GM23338 (cell line): ENCODE measurements around the gene SLC24A4. TPM values are rescaled to one million over a fixed set of nuclear protein-coding genes. Genes with fewer than 3 reads are reported as not detected.
A peak's percentile ranks its signal among the peaks of the same experiment; 100 is the strongest.

Experiments
- ATAC-seq: fragments of 200-7000 bp; cut with Tn5 transposase; 3 replicates; pipeline ENCODE4 v1.9.1; 2020
- DNase-seq: peaks from one replicate; pipeline ENCODE4 v3.0.0-alpha.2; 2015; ENCODE audit warnings: low spot score
- H2AFZ ChIP-seq: fragments of 200-600 bp; sonication (generic); 2 replicates; pipeline ENCODE4 v1.8.0; 2016; ENCODE audit warnings: antibody characterized with exemption, mild to moderate bottlenecking, moderate library complexity
- H3F3A ChIP-seq: fragments of 200-600 bp; sonication (generic); replicated peaks from 2 replicates; pipeline ENCODE4 v1.8.0; 2017; ENCODE audit warnings: antibody characterized with exemption, mixed run types, low read depth
- H3K27ac ChIP-seq: fragments of 200-600 bp; sonication (generic); 2 replicates; pipeline ENCODE4 v1.6.1; 2016; ENCODE audit warnings: low read depth
- H3K27me3 ChIP-seq: fragments of 200-600 bp; sonication (generic); 2 replicates; pipeline ENCODE4 v1.8.0; 2016; ENCODE audit warnings: mild to moderate bottlenecking, mixed run types, moderate library complexity; ENCODE audit not compliant: insufficient read depth
- H3K36me3 ChIP-seq: fragments of 200-600 bp; sonication (generic); 2 replicates; pipeline ENCODE4 v1.8.0; 2016; ENCODE audit warnings: mild to moderate bottlenecking; ENCODE audit not compliant: insufficient read depth
- H3K4me1 ChIP-seq: fragments of 200-600 bp; sonication (generic); 2 replicates; pipeline ENCODE4 v1.8.0; 2016; ENCODE audit warnings: mild to moderate bottlenecking, moderate library complexity; ENCODE audit not compliant: insufficient read depth
- H3K4me2 ChIP-seq: fragments of 200-600 bp; sonication (generic); 2 replicates; pipeline ENCODE4 v1.7.1; 2017; ENCODE audit warnings: mixed run types
- H3K4me3 ChIP-seq: fragments of 200-600 bp; sonication (generic); 2 replicates; pipeline ENCODE4 v1.6.1; 2016; ENCODE audit warnings: mixed run types
- H3K79me2 ChIP-seq: fragments of 200-600 bp; sonication (generic); replicated peaks from 2 replicates; pipeline ENCODE4 v1.8.0; 2017; ENCODE audit warnings: mild to moderate bottlenecking; ENCODE audit not compliant: insufficient read depth
- H3K9me2 ChIP-seq: fragments of 200-600 bp; sonication (generic); 2 replicates; pipeline ENCODE4 v1.8.0; 2017; ENCODE audit not compliant: insufficient read depth
- H4K20me1 ChIP-seq: fragments of 200-600 bp; sonication (generic); replicated peaks from 2 replicates; pipeline ENCODE4 v1.8.0; 2017; ENCODE audit warnings: mild to moderate bottlenecking; ENCODE audit not compliant: insufficient read depth
- H3K27ac Mint-ChIP-seq: 2 replicates; pipeline ENCODE4 v1.8.0; 2020; ENCODE audit warnings: inconsistent platforms, mild to moderate bottlenecking, moderate library complexity, mixed read lengths
- H3K27me3 Mint-ChIP-seq: 3 replicates; pipeline ENCODE4 v1.8.0; 2022; ENCODE audit warnings: low read depth, mild to moderate bottlenecking, moderate library complexity, mixed read lengths, inconsistent platforms; ENCODE audit not compliant: insufficient read depth, poor library complexity
- H3K36me3 Mint-ChIP-seq: 3 replicates; pipeline ENCODE4 v1.8.0; 2021; ENCODE audit warnings: low read depth, mild to moderate bottlenecking, inconsistent platforms, moderate library complexity, mixed read lengths
- H3K4me1 Mint-ChIP-seq: 3 replicates; pipeline ENCODE4 v1.8.0; 2020; ENCODE audit warnings: mild to moderate bottlenecking, inconsistent platforms, mixed read lengths
- H3K4me3 Mint-ChIP-seq: 3 replicates; pipeline ENCODE4 v1.8.0; 2021; ENCODE audit warnings: moderate library complexity, mild to moderate bottlenecking, inconsistent platforms, mixed read lengths
- H3K9me3 Mint-ChIP-seq: 3 replicates; pipeline ENCODE4 v1.8.0; 2020; ENCODE audit warnings: moderate library complexity, mild to moderate bottlenecking, inconsistent platforms, mixed read lengths
- CREB1 ChIP-seq: fragments of 250-450 bp; sonication (Bioruptor Pico); IDR thresholded peaks from 2 replicates; pipeline ENCODE4 v1.5.0; 2020; ENCODE audit warnings: low read depth, mild to moderate bottlenecking, moderate library complexity
- EZH2 ChIP-seq: fragments of 200-600 bp; sonication (generic); IDR thresholded peaks from one replicate; pipeline ENCODE4 v1.8.0; 2017; ENCODE audit warnings: antibody characterized with exemption, mild to moderate bottlenecking, low read depth; ENCODE audit not compliant: unreplicated experiment
- EZH2phosphoT487 ChIP-seq: fragments of 200-600 bp; sonication (generic); IDR thresholded peaks from one replicate; pipeline ENCODE4 v1.8.1; 2018; ENCODE audit warnings: antibody characterized with exemption; ENCODE audit not compliant: unreplicated experiment
- JUNB ChIP-seq: IDR thresholded peaks from one replicate; pipeline ENCODE4 v1.6.1; 2016; ENCODE audit warnings: antibody characterized with exemption; ENCODE audit not compliant: unreplicated experiment
- NANOG ChIP-seq: IDR thresholded peaks from 2 replicates; pipeline ENCODE4 v1.6.1; 2016; ENCODE audit warnings: antibody characterized with exemption, borderline replicate concordance
- POLR2AphosphoS5 ChIP-seq: IDR thresholded peaks from 2 replicates; pipeline ENCODE4 v1.6.1; 2016; ENCODE audit warnings: antibody characterized with exemption, low read depth
- STAT1 ChIP-seq: IDR thresholded peaks from one replicate; pipeline ENCODE4 v1.6.1; 2016; ENCODE audit warnings: antibody characterized with exemption; ENCODE audit not compliant: unreplicated experiment
- ZNF114 ChIP-seq: fragments of 250-450 bp; sonication (Bioruptor Pico); IDR thresholded peaks from 2 replicates; pipeline ENCODE4 v1.5.0; 2020; ENCODE audit warnings: mild to moderate bottlenecking, moderate library complexity
- ZNF331 ChIP-seq: fragments of 250-450 bp; sonication (Bioruptor Pico); IDR thresholded peaks from 2 replicates; pipeline ENCODE4 v1.5.0; 2020; ENCODE audit warnings: low read depth, mild to moderate bottlenecking, moderate library complexity
- polyA plus RNA-seq: library from polyadenylated mRNA; unstranded; fragments of >200 nt; fragmentation: Nextera tagmentation; extraction: Ambion mirVana; gene quantifications from 2 replicates; pipeline ENCODE4 v1.2.1, GENCODE V29; 2016
- total RNA-seq: library from RNA; depleted of rRNA; stranded (reverse); fragments of >200 nt; shearing (Covaris generic); gene quantifications from 2 replicates; pipeline ENCODE4 v1.2.3, GENCODE V29; 2014
- TF ChIP-seq, protein P1 (sequence below), 2 experiments: fragments of 200-600 bp in 1 of 2; sonication (generic) in 1 of 2; conservative IDR thresholded peaks; 2 replicates each; pipeline versions ENCODE4 v1.5.1 to v1.6.1; 2016 to 2017; ENCODE audit warnings: antibody characterized with exemption in 2 of 2, low read depth in 2 of 2, mild to moderate bottlenecking in 2 of 2, moderate library complexity in 1 of 2
- TF ChIP-seq, protein P2 (sequence below): IDR thresholded peaks from one replicate; pipeline ENCODE4 v1.6.1; 2018; ENCODE audit warnings: antibody characterized with exemption; ENCODE audit not compliant: unreplicated experiment
- TF ChIP-seq, protein P3 (sequence below): IDR thresholded peaks from 2 replicates; pipeline ENCODE4 v1.6.1; 2016; ENCODE audit warnings: antibody characterized with exemption

The SLC24A4 gene
- total and polyA plus RNA-seq, 2 experiments from 2014 or later = 0.06 to 0.38 TPM

DNA sequence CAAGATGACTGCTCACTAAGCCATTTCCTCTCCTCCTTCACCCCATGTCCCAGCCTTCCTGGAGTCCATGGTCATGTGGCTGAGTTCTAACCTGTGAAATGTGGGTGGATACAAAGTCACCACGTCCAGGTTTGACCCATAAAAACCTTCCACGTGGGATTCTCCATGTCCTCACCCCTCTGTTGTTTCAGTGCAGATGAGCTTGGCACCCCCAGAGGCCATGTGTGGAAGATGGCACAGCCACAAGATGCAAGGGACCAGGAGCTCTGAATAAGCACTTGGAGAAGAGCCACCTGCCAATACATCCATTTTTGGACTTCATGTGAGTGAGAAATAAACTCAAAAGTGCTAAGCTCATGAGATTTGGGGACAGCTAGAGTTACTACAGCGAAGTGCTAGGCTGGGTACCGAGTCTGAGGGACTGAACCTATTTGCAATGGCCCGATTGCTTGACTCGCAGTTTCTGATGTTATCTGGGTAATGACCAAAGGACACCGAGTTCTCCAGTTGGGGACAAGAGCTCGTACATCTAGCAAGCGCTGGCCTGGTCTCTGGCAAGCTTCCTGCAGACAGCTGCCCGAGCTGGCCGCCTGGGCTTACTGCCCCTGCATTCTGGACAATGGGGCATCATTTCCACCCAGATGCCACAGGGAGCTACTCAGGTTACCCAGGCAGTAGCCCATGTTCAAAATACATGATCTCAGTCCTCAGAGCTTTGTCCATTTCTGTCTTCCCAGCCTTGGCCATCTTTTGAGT is 7.7 kb upstream of the SLC24A4 start:
- H3F3A ChIP-seq = no peaks in the 10 kb centered on the region
- H3K36me3 ChIP-seq = no peaks in the 10 kb centered on the region
- H3K4me1 ChIP-seq = no peaks in the 10 kb centered on the region
- Mint-ChIP-seq H3K9me3 (no peaks in the 10 kb centered on the region), H3K27ac (no peak overlapping the region), H3K27me3 (peaks cover 2% of the 10 kb centered on the region), H3K4me1 (no peaks in the 10 kb centered on the region), H3K36me3 (no peaks in the 10 kb centered on the region), H3K4me3 (no peak overlapping the region)
- TF ChIP-seq JUNB (no peak), CREB1 (CRISPR knock-in tag) (no peak), EZH2phosphoT487 (no peak), EZH2 (no peak)
- TF ChIP-seq, protein P1, sequence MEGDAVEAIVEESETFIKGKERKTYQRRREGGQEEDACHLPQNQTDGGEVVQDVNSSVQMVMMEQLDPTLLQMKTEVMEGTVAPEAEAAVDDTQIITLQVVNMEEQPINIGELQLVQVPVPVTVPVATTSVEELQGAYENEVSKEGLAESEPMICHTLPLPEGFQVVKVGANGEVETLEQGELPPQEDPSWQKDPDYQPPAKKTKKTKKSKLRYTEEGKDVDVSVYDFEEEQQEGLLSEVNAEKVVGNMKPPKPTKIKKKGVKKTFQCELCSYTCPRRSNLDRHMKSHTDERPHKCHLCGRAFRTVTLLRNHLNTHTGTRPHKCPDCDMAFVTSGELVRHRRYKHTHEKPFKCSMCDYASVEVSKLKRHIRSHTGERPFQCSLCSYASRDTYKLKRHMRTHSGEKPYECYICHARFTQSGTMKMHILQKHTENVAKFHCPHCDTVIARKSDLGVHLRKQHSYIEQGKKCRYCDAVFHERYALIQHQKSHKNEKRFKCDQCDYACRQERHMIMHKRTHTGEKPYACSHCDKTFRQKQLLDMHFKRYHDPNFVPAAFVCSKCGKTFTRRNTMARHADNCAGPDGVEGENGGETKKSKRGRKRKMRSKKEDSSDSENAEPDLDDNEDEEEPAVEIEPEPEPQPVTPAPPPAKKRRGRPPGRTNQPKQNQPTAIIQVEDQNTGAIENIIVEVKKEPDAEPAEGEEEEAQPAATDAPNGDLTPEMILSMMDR (conservative IDR thresholded peaks at IDR 0.05; ENCODE audit: low read depth in 2 of 2) = peak in 1 of 2 experiments; percentile 8; a peak in 1 of 4 replicates
- H3K9me2 ChIP-seq = peaks cover 5% of the 10 kb centered on the region; the same call in 1 of the 2 replicates
- H3K79me2 ChIP-seq = no peaks in the 10 kb centered on the region
- ATAC-seq (no peak), DNase-seq (no peak)
- no peaks in the 10 kb centered on the region for H4K20me1 ChIP-seq
- no peak overlapping the region for H3K27ac ChIP-seq
- peaks cover 11% of the 10 kb centered on the region for H3K27me3 ChIP-seq
- H3K4me2 ChIP-seq = no peak overlapping the region
- H3K4me3 ChIP-seq = no peak overlapping the region
- 0 out of 2 replicates have a peak overlapping the region, but pooled peaks have one; percentile 7 for H2AFZ ChIP-seq

DNA sequence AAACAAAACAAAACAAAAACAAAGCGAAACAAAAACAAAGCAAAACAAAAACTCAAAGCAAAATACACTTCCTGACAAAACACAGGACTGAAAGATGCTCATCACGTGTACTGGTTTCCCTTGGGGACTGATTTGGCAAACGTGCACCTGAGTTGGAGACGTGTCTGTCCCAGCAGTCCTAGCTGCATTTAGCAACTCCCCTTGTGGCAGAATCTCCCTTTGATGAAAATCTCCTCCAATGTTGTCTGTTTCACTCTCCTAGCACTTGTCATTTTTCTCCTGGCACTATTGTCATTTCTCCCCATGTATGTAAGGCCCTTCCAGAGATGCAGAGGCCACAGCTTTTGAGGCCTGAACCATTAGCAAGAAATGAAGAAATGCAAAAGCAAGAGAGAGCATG is 6.8 kb upstream of the SLC24A4 start:
- Histone ChIP-seq H3K4me2 (no peak overlapping the region), H3K27ac (no peak overlapping the region), H3K4me1 (no peaks in the 10 kb centered on the region), H3K9me2 (peaks cover 4% of the 10 kb centered on the region; the same call in 1 of the 2 replicates), H3F3A (no peaks in the 10 kb centered on the region), H4K20me1 (no peaks in the 10 kb centered on the region), H3K27me3 (peaks cover 21% of the 10 kb centered on the region), H3K79me2 (no peaks in the 10 kb centered on the region), H2AFZ (no peak overlapping the region), H3K36me3 (no peaks in the 10 kb centered on the region), H3K4me3 (no peak overlapping the region)
- no peak overlapping the region for H3K4me3 Mint-ChIP-seq
- no peaks in the 10 kb centered on the region for H3K9me3 Mint-ChIP-seq
- peaks cover 7% of the 10 kb centered on the region for H3K27me3 Mint-ChIP-seq
- no peak for ATAC-seq
- H3K27ac Mint-ChIP-seq = no peak overlapping the region
- no peaks in the 10 kb centered on the region for H3K36me3 Mint-ChIP-seq
- DNase-seq = no peak
- H3K4me1 Mint-ChIP-seq = no peaks in the 10 kb centered on the region
- TF ChIP-seq, protein P2, sequence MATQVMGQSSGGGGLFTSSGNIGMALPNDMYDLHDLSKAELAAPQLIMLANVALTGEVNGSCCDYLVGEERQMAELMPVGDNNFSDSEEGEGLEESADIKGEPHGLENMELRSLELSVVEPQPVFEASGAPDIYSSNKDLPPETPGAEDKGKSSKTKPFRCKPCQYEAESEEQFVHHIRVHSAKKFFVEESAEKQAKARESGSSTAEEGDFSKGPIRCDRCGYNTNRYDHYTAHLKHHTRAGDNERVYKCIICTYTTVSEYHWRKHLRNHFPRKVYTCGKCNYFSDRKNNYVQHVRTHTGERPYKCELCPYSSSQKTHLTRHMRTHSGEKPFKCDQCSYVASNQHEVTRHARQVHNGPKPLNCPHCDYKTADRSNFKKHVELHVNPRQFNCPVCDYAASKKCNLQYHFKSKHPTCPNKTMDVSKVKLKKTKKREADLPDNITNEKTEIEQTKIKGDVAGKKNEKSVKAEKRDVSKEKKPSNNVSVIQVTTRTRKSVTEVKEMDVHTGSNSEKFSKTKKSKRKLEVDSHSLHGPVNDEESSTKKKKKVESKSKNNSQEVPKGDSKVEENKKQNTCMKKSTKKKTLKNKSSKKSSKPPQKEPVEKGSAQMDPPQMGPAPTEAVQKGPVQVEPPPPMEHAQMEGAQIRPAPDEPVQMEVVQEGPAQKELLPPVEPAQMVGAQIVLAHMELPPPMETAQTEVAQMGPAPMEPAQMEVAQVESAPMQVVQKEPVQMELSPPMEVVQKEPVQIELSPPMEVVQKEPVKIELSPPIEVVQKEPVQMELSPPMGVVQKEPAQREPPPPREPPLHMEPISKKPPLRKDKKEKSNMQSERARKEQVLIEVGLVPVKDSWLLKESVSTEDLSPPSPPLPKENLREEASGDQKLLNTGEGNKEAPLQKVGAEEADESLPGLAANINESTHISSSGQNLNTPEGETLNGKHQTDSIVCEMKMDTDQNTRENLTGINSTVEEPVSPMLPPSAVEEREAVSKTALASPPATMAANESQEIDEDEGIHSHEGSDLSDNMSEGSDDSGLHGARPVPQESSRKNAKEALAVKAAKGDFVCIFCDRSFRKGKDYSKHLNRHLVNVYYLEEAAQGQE = no peak
- TF ChIP-seq, protein P1 (conservative IDR thresholded peaks at IDR 0.05; ENCODE audit: low read depth in 2 of 2) = no peak
- TF ChIP-seq EZH2 (no peak), ZNF331 (CRISPR knock-in tag) (no peak), STAT1 (no peak), NANOG (no peak), CREB1 (CRISPR knock-in tag) (no peak), JUNB (no peak), ZNF114 (CRISPR knock-in tag) (no peak), POLR2AphosphoS5 (no peak), EZH2phosphoT487 (no peak)
- TF ChIP-seq, protein P3, sequence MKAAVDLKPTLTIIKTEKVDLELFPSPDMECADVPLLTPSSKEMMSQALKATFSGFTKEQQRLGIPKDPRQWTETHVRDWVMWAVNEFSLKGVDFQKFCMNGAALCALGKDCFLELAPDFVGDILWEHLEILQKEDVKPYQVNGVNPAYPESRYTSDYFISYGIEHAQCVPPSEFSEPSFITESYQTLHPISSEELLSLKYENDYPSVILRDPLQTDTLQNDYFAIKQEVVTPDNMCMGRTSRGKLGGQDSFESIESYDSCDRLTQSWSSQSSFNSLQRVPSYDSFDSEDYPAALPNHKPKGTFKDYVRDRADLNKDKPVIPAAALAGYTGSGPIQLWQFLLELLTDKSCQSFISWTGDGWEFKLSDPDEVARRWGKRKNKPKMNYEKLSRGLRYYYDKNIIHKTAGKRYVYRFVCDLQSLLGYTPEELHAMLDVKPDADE = no peak
